Measurements from ENCODE around the gene IFNL1. TPM values are rescaled to one million over a fixed set of nuclear protein-coding genes. Genes with fewer than 3 reads are reported as not detected.

IFNL1 gene
- total and polyA plus RNA-seq, 2 donors from 2014 or later, result not detected

DNA sequence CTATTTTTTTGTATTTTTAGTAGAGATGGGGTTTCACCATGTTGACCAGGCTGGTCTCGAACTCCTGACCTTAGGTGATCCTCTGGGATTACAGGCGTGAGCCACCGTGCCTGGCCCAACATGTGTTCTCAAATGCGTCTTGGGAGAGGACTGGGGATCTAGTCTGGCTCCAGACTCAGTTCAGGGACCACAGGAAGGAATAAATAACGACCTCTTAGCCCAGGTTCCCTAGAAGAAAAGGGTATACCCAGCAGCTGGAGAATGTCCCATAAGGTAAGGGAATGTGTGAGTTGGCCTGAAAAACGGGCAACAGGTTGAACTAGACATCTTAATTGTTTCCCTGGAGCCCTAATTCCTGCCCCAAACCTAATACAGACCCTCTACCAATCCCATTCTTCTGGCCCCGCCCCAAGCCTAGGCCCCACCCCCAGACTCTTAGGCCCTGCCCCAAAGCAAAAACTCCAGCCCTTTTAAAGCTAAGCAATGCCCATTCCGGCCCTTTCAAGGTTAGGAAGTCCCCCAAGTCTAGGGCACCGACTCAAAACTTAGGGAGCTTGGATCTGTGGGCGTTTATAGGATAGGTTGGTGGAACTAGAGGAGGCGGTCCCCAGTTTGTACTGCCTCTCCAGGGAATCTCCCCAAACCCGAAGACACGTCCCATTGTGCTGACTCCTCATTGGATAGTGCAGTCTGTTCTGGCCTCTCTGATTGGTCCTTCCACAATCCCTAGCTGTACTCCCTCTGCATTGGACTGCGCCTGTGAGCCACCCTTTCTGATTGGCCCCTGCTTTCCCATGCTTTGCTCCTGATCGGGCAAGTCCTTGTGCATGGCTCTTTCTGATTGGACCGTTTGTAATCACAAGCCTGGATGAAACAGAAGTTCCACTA is 29.8 kb downstream of the IFNL1 start:
- intact Hi-C loops (cut with DNase I), result loop anchor here (5.0 kb wide), 1 partner anchor 204 kb away; no protein-coding TSS in a partner anchor
- no peak for FAIRE-seq
- TF ChIP-seq, protein P1, sequence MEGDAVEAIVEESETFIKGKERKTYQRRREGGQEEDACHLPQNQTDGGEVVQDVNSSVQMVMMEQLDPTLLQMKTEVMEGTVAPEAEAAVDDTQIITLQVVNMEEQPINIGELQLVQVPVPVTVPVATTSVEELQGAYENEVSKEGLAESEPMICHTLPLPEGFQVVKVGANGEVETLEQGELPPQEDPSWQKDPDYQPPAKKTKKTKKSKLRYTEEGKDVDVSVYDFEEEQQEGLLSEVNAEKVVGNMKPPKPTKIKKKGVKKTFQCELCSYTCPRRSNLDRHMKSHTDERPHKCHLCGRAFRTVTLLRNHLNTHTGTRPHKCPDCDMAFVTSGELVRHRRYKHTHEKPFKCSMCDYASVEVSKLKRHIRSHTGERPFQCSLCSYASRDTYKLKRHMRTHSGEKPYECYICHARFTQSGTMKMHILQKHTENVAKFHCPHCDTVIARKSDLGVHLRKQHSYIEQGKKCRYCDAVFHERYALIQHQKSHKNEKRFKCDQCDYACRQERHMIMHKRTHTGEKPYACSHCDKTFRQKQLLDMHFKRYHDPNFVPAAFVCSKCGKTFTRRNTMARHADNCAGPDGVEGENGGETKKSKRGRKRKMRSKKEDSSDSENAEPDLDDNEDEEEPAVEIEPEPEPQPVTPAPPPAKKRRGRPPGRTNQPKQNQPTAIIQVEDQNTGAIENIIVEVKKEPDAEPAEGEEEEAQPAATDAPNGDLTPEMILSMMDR (IDR thresholded peaks at IDR 0.05; ENCODE audit: borderline replicate concordance, extremely low read depth, insufficient read depth), result no peak

DNA sequence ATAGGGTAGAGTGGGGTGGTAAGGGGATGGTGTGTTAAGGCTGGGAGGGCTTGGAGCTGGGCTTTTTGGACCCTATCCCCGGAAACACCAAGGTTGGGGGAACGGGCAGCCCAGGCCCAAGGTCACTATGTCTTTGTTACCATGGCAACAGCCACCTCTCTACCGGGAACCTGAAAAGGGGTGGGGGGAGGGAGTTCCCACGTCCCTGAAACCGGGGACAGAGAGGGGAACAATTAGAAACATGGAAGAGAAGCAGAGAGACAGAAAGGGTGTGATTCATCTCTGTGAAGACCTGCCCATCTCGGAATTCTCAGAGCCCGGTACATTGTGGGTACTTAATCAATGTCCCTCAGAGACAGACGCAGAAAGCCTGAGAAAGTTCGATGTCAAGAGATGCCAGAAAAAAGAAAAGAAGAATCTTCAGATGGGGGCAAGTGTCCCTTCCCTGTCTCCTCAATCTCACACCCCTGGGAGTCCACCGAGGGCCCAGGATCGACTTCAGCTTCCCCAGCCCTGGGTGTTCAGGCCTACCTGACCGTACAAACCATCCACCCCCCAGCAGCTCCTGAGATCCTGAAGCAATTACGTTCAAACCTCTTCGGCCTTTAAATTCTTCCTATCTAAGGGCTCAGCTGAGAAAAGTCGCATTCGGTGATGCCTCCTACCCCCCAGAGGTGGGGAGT is 31.3 kb downstream of the IFNL1 start:
- Histone ChIP-seq H3K27ac (ENCODE audit: low read depth in 2 of 2, low read length in 2 of 2) (no peak overlapping the region), H3K27me3 (ENCODE audit: control insufficient read depth, insufficient read depth, low read length) (no peaks in the 10 kb centered on the region), H3K4me1 (ENCODE audit: control insufficient read depth in 2 of 3, insufficient read depth in 2 of 3, low read depth in 1 of 3, low read length in 3 of 3) (no peaks in the 10 kb centered on the region), H3K4me3 (ENCODE audit: low read length in 3 of 3) (no peak overlapping the region), H3K9ac (ENCODE audit: low read length in 3 of 3) (peak overlapping the region in 1 of 3 donors; percentile 34), H3K36me3 (ENCODE audit: control insufficient read depth in 2 of 3, insufficient read depth in 3 of 3, low read length in 3 of 3) (no peaks in the 10 kb centered on the region), H3K9me3 (ENCODE audit: control insufficient read depth in 2 of 3, insufficient read depth in 1 of 3, low read length in 3 of 3) (no peaks in the 10 kb centered on the region)
- FAIRE-seq (no peak), DNase-seq (no peak)
- intact Hi-C loops (cut with DNase I), result loop anchor here (5.0 kb wide), 1 partner anchor 205 kb away; no protein-coding TSS in a partner anchor
- TF ChIP-seq, protein P1 (IDR thresholded peaks at IDR 0.05; ENCODE audit: borderline replicate concordance, extremely low read depth, insufficient read depth), result no peak

More for the DNA sequence above, 29.8 kb downstream of the IFNL1 start:
- Histone ChIP-seq H3K4me3 (ENCODE audit: low read length in 3 of 3) (no peak overlapping the region), H3K9ac (ENCODE audit: low read length in 3 of 3) (no peak overlapping the region), H3K4me1 (ENCODE audit: control insufficient read depth in 2 of 3, insufficient read depth in 2 of 3, low read depth in 1 of 3, low read length in 3 of 3) (no peaks in the 10 kb centered on the region), H3K9me3 (ENCODE audit: control insufficient read depth in 2 of 3, insufficient read depth in 1 of 3, low read length in 3 of 3) (no peaks in the 10 kb centered on the region), H3K36me3 (ENCODE audit: control insufficient read depth in 2 of 3, insufficient read depth in 3 of 3, low read length in 3 of 3) (no peaks in the 10 kb centered on the region), H3K27ac (ENCODE audit: low read depth in 2 of 2, low read length in 2 of 2) (no peak overlapping the region), H3K27me3 (ENCODE audit: control insufficient read depth, insufficient read depth, low read length) (no peaks in the 10 kb centered on the region)
- DNase-seq, result no peak

DNA sequence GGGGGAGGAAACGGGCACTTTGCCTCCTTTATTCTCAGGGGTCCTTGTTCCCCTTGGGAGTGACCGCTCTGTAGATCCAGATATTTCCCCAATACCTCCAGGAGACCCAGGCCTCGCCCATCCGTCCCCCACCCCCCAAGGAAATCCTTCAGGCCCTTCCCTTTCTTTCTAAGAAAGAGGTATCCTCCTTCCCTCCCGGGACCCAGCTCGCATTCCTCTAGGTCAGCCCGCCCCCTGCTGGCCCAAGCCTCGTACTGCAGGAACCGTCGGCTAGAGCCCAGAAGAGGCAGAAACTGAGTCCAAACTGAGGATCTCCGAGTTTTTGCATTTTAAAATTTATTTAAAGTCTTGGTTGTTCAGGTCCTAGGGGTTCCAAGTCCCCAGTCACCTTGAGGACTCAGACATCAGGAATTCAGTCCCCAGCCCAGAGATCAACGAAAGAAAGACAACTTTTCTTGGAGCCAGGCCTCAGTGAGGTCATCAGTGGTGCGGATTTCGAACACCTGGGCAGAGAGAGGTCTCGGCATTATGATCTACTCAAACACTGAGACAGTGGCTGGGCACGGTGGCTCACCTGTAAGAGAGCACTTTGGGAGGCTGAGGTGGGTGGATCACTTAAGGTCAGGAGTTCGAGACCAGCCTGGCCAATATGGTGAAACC is 32.0 kb downstream of the IFNL1 start:
- H3K9ac ChIP-seq (ENCODE audit: low read length in 3 of 3), result peak overlapping the region in 1 of 3 donors; percentile 34
- TF ChIP-seq, protein P1 (IDR thresholded peaks at IDR 0.05; ENCODE audit: borderline replicate concordance, extremely low read depth, insufficient read depth), result peak; percentile 99
- no peaks in the 10 kb centered on the region for H3K9me3 ChIP-seq (ENCODE audit: control insufficient read depth in 2 of 3, insufficient read depth in 1 of 3, low read length in 3 of 3)
- no peak overlapping the region for H3K4me3 ChIP-seq (ENCODE audit: low read length in 3 of 3)
- no peaks in the 10 kb centered on the region for H3K4me1 ChIP-seq (ENCODE audit: control insufficient read depth in 2 of 3, insufficient read depth in 2 of 3, low read depth in 1 of 3, low read length in 3 of 3)
- intact Hi-C loops (cut with DNase I), result loop anchor here (5.0 kb wide), 1 partner anchor 206 kb away; no protein-coding TSS in a partner anchor
- no peaks in the 10 kb centered on the region for H3K36me3 ChIP-seq (ENCODE audit: control insufficient read depth in 2 of 3, insufficient read depth in 3 of 3, low read length in 3 of 3)
- H3K27me3 ChIP-seq (ENCODE audit: control insufficient read depth, insufficient read depth, low read length), result no peaks in the 10 kb centered on the region
- FAIRE-seq (no peak), DNase-seq (peak; percentile 81 to 93 (median 87))
- no peak overlapping the region for H3K27ac ChIP-seq (ENCODE audit: low read depth in 2 of 2, low read length in 2 of 2)
